Upper lobe of left lung (tissue), 4 donors: ENCODE data around the gene ALDH3A2.

Source experiments
- POLR2A ChIP-seq, 4 donors: fragments of 450-650 bp; IDR thresholded peaks; one replicate each; pipeline ENCODE4 v1.5.1; 2016 to 2017; ENCODE audit warnings: antibody characterized with exemption in 4 of 4, mild to moderate bottlenecking in 2 of 4
- TF ChIP-seq, protein P1 (sequence below), 6 experiments: fragments of 450-650 bp in 4 of 6; fragments of 200-600 bp in 2 of 6; sonication (generic) in 2 of 6; IDR thresholded peaks; one replicate each; pipeline ENCODE4 v1.5.1; 2016 to 2019; ENCODE audit warnings: antibody characterized with exemption in 6 of 6

DNA sequence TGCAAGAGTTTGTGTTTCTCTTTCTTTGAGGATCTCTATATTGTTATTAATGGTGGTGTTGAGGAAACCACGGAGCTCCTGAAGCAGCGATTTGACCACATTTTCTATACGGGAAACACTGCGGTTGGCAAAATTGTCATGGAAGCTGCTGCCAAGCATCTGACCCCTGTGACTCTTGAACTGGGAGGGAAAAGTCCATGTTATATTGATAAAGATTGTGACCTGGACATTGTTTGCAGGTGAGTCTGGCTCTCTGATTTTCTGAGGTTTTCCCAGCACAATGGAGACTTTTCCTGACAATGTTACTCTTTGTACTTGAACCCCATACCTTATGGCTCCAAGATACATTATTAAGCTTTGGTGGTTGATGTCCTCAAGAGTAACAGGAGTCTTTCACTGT, 7.8 kb downstream of the ALDH3A2 start:
- TF ChIP-seq, protein P1, sequence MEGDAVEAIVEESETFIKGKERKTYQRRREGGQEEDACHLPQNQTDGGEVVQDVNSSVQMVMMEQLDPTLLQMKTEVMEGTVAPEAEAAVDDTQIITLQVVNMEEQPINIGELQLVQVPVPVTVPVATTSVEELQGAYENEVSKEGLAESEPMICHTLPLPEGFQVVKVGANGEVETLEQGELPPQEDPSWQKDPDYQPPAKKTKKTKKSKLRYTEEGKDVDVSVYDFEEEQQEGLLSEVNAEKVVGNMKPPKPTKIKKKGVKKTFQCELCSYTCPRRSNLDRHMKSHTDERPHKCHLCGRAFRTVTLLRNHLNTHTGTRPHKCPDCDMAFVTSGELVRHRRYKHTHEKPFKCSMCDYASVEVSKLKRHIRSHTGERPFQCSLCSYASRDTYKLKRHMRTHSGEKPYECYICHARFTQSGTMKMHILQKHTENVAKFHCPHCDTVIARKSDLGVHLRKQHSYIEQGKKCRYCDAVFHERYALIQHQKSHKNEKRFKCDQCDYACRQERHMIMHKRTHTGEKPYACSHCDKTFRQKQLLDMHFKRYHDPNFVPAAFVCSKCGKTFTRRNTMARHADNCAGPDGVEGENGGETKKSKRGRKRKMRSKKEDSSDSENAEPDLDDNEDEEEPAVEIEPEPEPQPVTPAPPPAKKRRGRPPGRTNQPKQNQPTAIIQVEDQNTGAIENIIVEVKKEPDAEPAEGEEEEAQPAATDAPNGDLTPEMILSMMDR (IDR thresholded peaks at IDR 0.05) = no peak
- TF ChIP-seq POLR2A (IDR thresholded peaks at IDR 0.05) = no peak
